GM18951 (cell line): ENCODE data around the gene ATXN7L1.

Experiments used
- POLR2A ChIP-seq: IDR thresholded peaks from 4 replicates; pipeline ENCODE4 v1.6.1; 2011; ENCODE audit warnings: mild to moderate bottlenecking; ENCODE audit not compliant: insufficient read length, insufficient read depth; ENCODE audit errors: extremely low read depth
- in situ Hi-C: fragments of 300-500 bp; cut with MboI; formaldehyde crosslinking; loops from one replicate; pipeline ENCODE4 v1.12.0; 2022; ENCODE audit warnings: low sequenced_read_pairs, mixed read lengths, inconsistent platforms; ENCODE audit not compliant: unreplicated experiment

Gene ATXN7L1

GRCh38 chr7:105583061-105583460 lies 293.3 kb downstream of the ATXN7L1 start:
- in situ Hi-C loops: no loop called here
- no peak for TF ChIP-seq POLR2A

- TF ChIP-seq POLR2A: no peak
- in situ Hi-C loops: no loop called here
These were observed 295.2 kb downstream of the ATXN7L1 start, which contains the start of gene EFCAB10 for GRCh38 chr7:105581066-105581811. Gene EFCAB10 (minus strand): TSS chr7:105581493. CDS start chr7:105581463, 30 bp downstream.

GRCh38 chr7:105580022-105580740 lies 296.2 kb downstream of the ATXN7L1 start:
- TF ChIP-seq POLR2A: no peak
- in situ Hi-C loops: no loop called here

- no peak for TF ChIP-seq POLR2A
- in situ Hi-C loops: no loop called here
These were observed 297.9 kb downstream of the ATXN7L1 start for GRCh38 chr7:105578496-105578895.

- in situ Hi-C loops: no loop called here
- no peak for TF ChIP-seq POLR2A
These were observed 299.1 kb downstream of the ATXN7L1 start for GRCh38 chr7:105577251-105577650.

GRCh38 chr7:105571891-105572290 lies 304.5 kb downstream of the ATXN7L1 start:
- no peak for TF ChIP-seq POLR2A

GRCh38 chr7:105567821-105568220 lies 308.6 kb downstream of the ATXN7L1 start:
- TF ChIP-seq POLR2A: no peak
- in situ Hi-C loops: no loop called here

More at GRCh38 chr7:105571891-105572290, 304.5 kb downstream of the ATXN7L1 start:
- in situ Hi-C loops: no loop called here

GRCh38 chr7:105567024-105567423 lies 309.4 kb downstream of the ATXN7L1 start:
- no peak for TF ChIP-seq POLR2A
- in situ Hi-C loops: no loop called here

- in situ Hi-C loops: no loop called here
- no peak for TF ChIP-seq POLR2A
These were observed 311.2 kb downstream of the ATXN7L1 start for GRCh38 chr7:105565190-105565589.

GRCh38 chr7:105559926-105560325 lies 316.5 kb downstream of the ATXN7L1 start:
- in situ Hi-C loops: no loop called here
- no peak for TF ChIP-seq POLR2A
